Stimulated activated memory B cell treated with anti-CD40 and anti-IgM and Interleukin-4, amounts not matched to agents 10 μg/mL and 1 μg/mL and 100 μg/mL, for 72 hours (primary cell): Measurements from ENCODE around the gene KHDRBS2.

Experiments used
- ATAC-seq: fragments of 150-1000 bp; cut with Tn5 transposase; 2 replicates; pipeline ENCODE4 v1.10.0; 2021
- H3K27ac Mint-ChIP-seq: one replicate; pipeline ENCODE4 v1.8.0; 2022; ENCODE audit warnings: mild to moderate bottlenecking, mixed read lengths
- H3K27me3 Mint-ChIP-seq: one replicate; pipeline ENCODE4 v1.8.0; 2022; ENCODE audit warnings: mixed read lengths
- H3K36me3 Mint-ChIP-seq: one replicate; pipeline ENCODE4 v1.8.0; 2022; ENCODE audit warnings: mixed read lengths
- H3K4me1 Mint-ChIP-seq: one replicate; pipeline ENCODE4 v1.8.0; 2022; ENCODE audit warnings: mixed read lengths
- H3K4me3 Mint-ChIP-seq: one replicate; pipeline ENCODE4 v1.8.0; 2022; ENCODE audit warnings: mild to moderate bottlenecking, moderate library complexity, mixed read lengths
- H3K9me3 Mint-ChIP-seq: one replicate; pipeline ENCODE4 v1.8.0; 2022; ENCODE audit warnings: mixed read lengths

Gene KHDRBS2

GRCh38 chr6:61989616-61990015 lies 296.4 kb downstream of the KHDRBS2 start:
- Mint-ChIP-seq H3K36me3 (peaks cover 11% of the 10 kb centered on the region), H3K9me3 (no peaks in the 10 kb centered on the region), H3K4me3 (no peak overlapping the region), H3K27me3 (no peaks in the 10 kb centered on the region), H3K4me1 (no peaks in the 10 kb centered on the region), H3K27ac (no peak overlapping the region)
- ATAC-seq, result no peak

GRCh38 chr6:61980622-61981021 lies 305.4 kb downstream of the KHDRBS2 start:
- Mint-ChIP-seq H3K4me3 (no peak overlapping the region), H3K4me1 (no peaks in the 10 kb centered on the region), H3K27ac (no peak overlapping the region), H3K27me3 (no peaks in the 10 kb centered on the region), H3K36me3 (peaks cover 8% of the 10 kb centered on the region), H3K9me3 (no peaks in the 10 kb centered on the region)
- ATAC-seq, result no peak

GRCh38 chr6:61977947-61978346 lies 308.1 kb downstream of the KHDRBS2 start:
- no peak overlapping the region for H3K27ac Mint-ChIP-seq
- H3K4me1 Mint-ChIP-seq, result no peaks in the 10 kb centered on the region
- peaks cover 13% of the 10 kb centered on the region for H3K36me3 Mint-ChIP-seq
- no peak for ATAC-seq
- no peaks in the 10 kb centered on the region for H3K27me3 Mint-ChIP-seq
- H3K9me3 Mint-ChIP-seq, result no peaks in the 10 kb centered on the region
- H3K4me3 Mint-ChIP-seq, result no peak overlapping the region

GRCh38 chr6:61977099-61977498 lies 308.9 kb downstream of the KHDRBS2 start:
- H3K27me3 Mint-ChIP-seq, result no peaks in the 10 kb centered on the region
- H3K27ac Mint-ChIP-seq, result no peak overlapping the region
- H3K9me3 Mint-ChIP-seq, result no peaks in the 10 kb centered on the region
- no peaks in the 10 kb centered on the region for H3K4me1 Mint-ChIP-seq
- H3K36me3 Mint-ChIP-seq, result peaks cover 13% of the 10 kb centered on the region
- H3K4me3 Mint-ChIP-seq, result no peak overlapping the region
- no peak for ATAC-seq

- H3K9me3 Mint-ChIP-seq, result peaks cover 23% of the 10 kb centered on the region
- H3K4me1 Mint-ChIP-seq, result no peaks in the 10 kb centered on the region
- H3K27me3 Mint-ChIP-seq, result no peaks in the 10 kb centered on the region
- no peak for ATAC-seq
- H3K36me3 Mint-ChIP-seq, result peaks cover 35% of the 10 kb centered on the region
- no peak overlapping the region for H3K27ac Mint-ChIP-seq
- no peak overlapping the region for H3K4me3 Mint-ChIP-seq
These were observed 326.8 kb downstream of the KHDRBS2 start for GRCh38 chr6:61959196-61959595.

GRCh38 chr6:61953851-61954250 lies 332.2 kb downstream of the KHDRBS2 start:
- H3K27me3 Mint-ChIP-seq, result no peaks in the 10 kb centered on the region
- H3K27ac Mint-ChIP-seq, result no peak overlapping the region
- H3K9me3 Mint-ChIP-seq, result peaks cover 18% of the 10 kb centered on the region
- H3K4me3 Mint-ChIP-seq, result no peak overlapping the region
- no peak for ATAC-seq
- peaks cover 25% of the 10 kb centered on the region for H3K36me3 Mint-ChIP-seq
- no peaks in the 10 kb centered on the region for H3K4me1 Mint-ChIP-seq

GRCh38 chr6:61951586-61951985 lies 334.4 kb downstream of the KHDRBS2 start:
- Mint-ChIP-seq H3K4me3 (no peak overlapping the region), H3K9me3 (peaks cover 5% of the 10 kb centered on the region), H3K27ac (no peak overlapping the region), H3K36me3 (peaks cover 3% of the 10 kb centered on the region), H3K27me3 (no peaks in the 10 kb centered on the region), H3K4me1 (peaks cover 7% of the 10 kb centered on the region)
- ATAC-seq, result no peak

- H3K4me1 Mint-ChIP-seq, result peaks cover 7% of the 10 kb centered on the region
- H3K27ac Mint-ChIP-seq, result no peak overlapping the region
- H3K27me3 Mint-ChIP-seq, result no peaks in the 10 kb centered on the region
- no peaks in the 10 kb centered on the region for H3K36me3 Mint-ChIP-seq
- no peak for ATAC-seq
- H3K9me3 Mint-ChIP-seq, result no peaks in the 10 kb centered on the region
- no peak overlapping the region for H3K4me3 Mint-ChIP-seq
These were observed 335.2 kb downstream of the KHDRBS2 start for GRCh38 chr6:61950811-61951210.

- H3K4me3 Mint-ChIP-seq, result no peak overlapping the region
These were observed 336.1 kb downstream of the KHDRBS2 start for GRCh38 chr6:61949971-61950370.

GRCh38 chr6:61949161-61949560 lies 336.9 kb downstream of the KHDRBS2 start:
- ATAC-seq, result no peak
- Mint-ChIP-seq H3K36me3 (peaks cover 4% of the 10 kb centered on the region), H3K27me3 (no peaks in the 10 kb centered on the region), H3K4me1 (peaks cover 7% of the 10 kb centered on the region), H3K9me3 (no peaks in the 10 kb centered on the region), H3K27ac (no peak overlapping the region), H3K4me3 (no peak overlapping the region)

More at GRCh38 chr6:61949971-61950370, 336.1 kb downstream of the KHDRBS2 start:
- Mint-ChIP-seq H3K4me1 (peaks cover 7% of the 10 kb centered on the region), H3K27ac (no peak overlapping the region), H3K9me3 (no peaks in the 10 kb centered on the region), H3K27me3 (no peaks in the 10 kb centered on the region), H3K36me3 (no peaks in the 10 kb centered on the region)
- ATAC-seq, result no peak

GRCh38 chr6:61947311-61947947 lies 338.6 kb downstream of the KHDRBS2 start:
- Mint-ChIP-seq H3K4me3 (no peak overlapping the region), H3K4me1 (peaks cover 7% of the 10 kb centered on the region), H3K27ac (no peak overlapping the region), H3K9me3 (peaks cover 5% of the 10 kb centered on the region), H3K27me3 (no peaks in the 10 kb centered on the region), H3K36me3 (peaks cover 21% of the 10 kb centered on the region)
- ATAC-seq, result no peak

GRCh38 chr6:61940919-61941318 lies 345.1 kb downstream of the KHDRBS2 start:
- Mint-ChIP-seq H3K27me3 (no peaks in the 10 kb centered on the region), H3K36me3 (peaks cover 37% of the 10 kb centered on the region), H3K4me1 (no peaks in the 10 kb centered on the region), H3K9me3 (peaks cover 5% of the 10 kb centered on the region), H3K27ac (no peak overlapping the region), H3K4me3 (no peak overlapping the region)
- ATAC-seq, result no peak

GRCh38 chr6:61935242-61935846 lies 350.7 kb downstream of the KHDRBS2 start:
- H3K27me3 Mint-ChIP-seq, result no peaks in the 10 kb centered on the region
- no peak overlapping the region for H3K4me3 Mint-ChIP-seq
- ATAC-seq, result no peak
- H3K4me1 Mint-ChIP-seq, result no peaks in the 10 kb centered on the region
- H3K9me3 Mint-ChIP-seq, result no peaks in the 10 kb centered on the region
- peaks cover 28% of the 10 kb centered on the region for H3K36me3 Mint-ChIP-seq
- no peak overlapping the region for H3K27ac Mint-ChIP-seq

- H3K36me3 Mint-ChIP-seq, result peaks cover 7% of the 10 kb centered on the region
- H3K27ac Mint-ChIP-seq, result no peak overlapping the region
- no peaks in the 10 kb centered on the region for H3K9me3 Mint-ChIP-seq
- no peak for ATAC-seq
- H3K4me1 Mint-ChIP-seq, result no peaks in the 10 kb centered on the region
- H3K4me3 Mint-ChIP-seq, result no peak overlapping the region
- H3K27me3 Mint-ChIP-seq, result no peaks in the 10 kb centered on the region
These were observed 376.5 kb downstream of the KHDRBS2 start for GRCh38 chr6:61909486-61909885.

- Mint-ChIP-seq H3K4me1 (no peaks in the 10 kb centered on the region), H3K36me3 (peaks cover 9% of the 10 kb centered on the region), H3K27ac (no peak overlapping the region), H3K4me3 (no peak overlapping the region), H3K9me3 (no peaks in the 10 kb centered on the region), H3K27me3 (no peaks in the 10 kb centered on the region)
- ATAC-seq, result no peak
These were observed 384.3 kb downstream of the KHDRBS2 start for GRCh38 chr6:61901748-61902147.

GRCh38 chr6:61894536-61894935 lies 391.5 kb downstream of the KHDRBS2 start:
- Mint-ChIP-seq H3K36me3 (peaks cover 35% of the 10 kb centered on the region), H3K27me3 (no peaks in the 10 kb centered on the region), H3K4me1 (no peaks in the 10 kb centered on the region), H3K9me3 (no peaks in the 10 kb centered on the region), H3K4me3 (no peak overlapping the region), H3K27ac (no peak overlapping the region)
- ATAC-seq, result no peak
